Endothelial cell of umbilical vein (primary cell): Measurements from ENCODE around the gene GUCD1. TPM values are rescaled to one million over a fixed set of nuclear protein-coding genes. Genes with fewer than 3 reads are reported as not detected.

Source experiments
- BruUV-seq: library from RNA; stranded (reverse); fragments of 400-500 nt; replicated peaks from 2 replicates; lab custom pipeline; 2021; lab: Mats Ljungman, UMichigan
- CTCF ChIA-PET: fragments of 300-600, 350-600 bp; sonication (Branson Sonifier 250); formaldehyde crosslinking; loops from one replicate; lab custom pipeline; 2021; ENCODE audit warnings: antibody characterized with exemption, inconsistent platforms; lab: Charles Lee
- POLR2A ChIA-PET: fragments of 300-600, 350-600 bp; sonication (Branson Sonifier 250); formaldehyde crosslinking; loops from one replicate; lab custom pipeline; 2021; ENCODE audit warnings: antibody characterized with exemption, inconsistent platforms; lab: Charles Lee
- DNase-seq: peaks from one replicate; pipeline ENCODE4 v3.0.0-alpha.2; 2011; ENCODE audit warnings: low read depth, low spot score
- FAIRE-seq: peaks from 2 replicates; lab custom pipeline; 2011; peaks lifted over from hg19 to GRCh38; lab: Jason Lieb, UNC
- H2AFZ ChIP-seq: 2 replicates; pipeline ENCODE4 v1.6.0; 2012; ENCODE audit warnings: low read depth, low read length, control low read depth, inconsistent platforms
- H3K27ac ChIP-seq: 2 replicates; pipeline ENCODE4 v1.5.1; 2011; ENCODE audit warnings: low read depth, mild to moderate bottlenecking, control low read depth, low read length, moderate library complexity; ENCODE audit not compliant: insufficient read depth
- H3K27me3 ChIP-seq, 2 experiments: 2 replicates each; pipeline versions ENCODE4 v1.6.0 to v1.6.1; 2011; ENCODE audit warnings: low read length in 2 of 2, mixed read lengths in 1 of 2; ENCODE audit not compliant: control insufficient read depth in 2 of 2, insufficient read depth in 2 of 2
- H3K36me3 ChIP-seq, 2 experiments: 2 replicates in 1 of 2; 3 replicates in 1 of 2; pipeline ENCODE4 v1.5.1; 2011; ENCODE audit warnings: low read length in 2 of 2, mild to moderate bottlenecking in 1 of 2, moderate library complexity in 1 of 2; ENCODE audit not compliant: control insufficient read depth in 2 of 2, insufficient read depth in 2 of 2; ENCODE audit errors: extremely low read depth in 1 of 2
- H3K4me1 ChIP-seq: 3 replicates; pipeline ENCODE4 v1.5.1; 2011; ENCODE audit warnings: mild to moderate bottlenecking, low read length; ENCODE audit not compliant: control insufficient read depth, insufficient read depth; ENCODE audit errors: extremely low read depth
- H3K4me2 ChIP-seq: 2 replicates; pipeline ENCODE4 v1.6.1; 2011; ENCODE audit warnings: low read length, control low read depth, mixed read lengths; ENCODE audit not compliant: insufficient read depth
- H3K4me3 ChIP-seq, 3 experiments: fragments of 200-600 bp in 1 of 3; sonication (generic), shearing (Covaris generic) in 1 of 3; replicated peaks in 1 of 3; 2 replicates each; pipeline ENCODE4 v1.5.1; 2011 to 2016; ENCODE audit warnings: control low read depth in 3 of 3, low read length in 3 of 3, mild to moderate bottlenecking in 2 of 3, inconsistent platforms in 1 of 3, low read depth in 1 of 3, moderate library complexity in 1 of 3; ENCODE audit not compliant: insufficient read depth in 1 of 3
- H3K79me2 ChIP-seq: 2 replicates; pipeline ENCODE4 v1.6.0; 2012; ENCODE audit warnings: low read length, inconsistent platforms; ENCODE audit not compliant: control insufficient read depth, insufficient read depth
- H3K9ac ChIP-seq: replicated peaks from 2 replicates; pipeline ENCODE3; 2011; ENCODE audit warnings: low read length, control low read depth; ENCODE audit not compliant: insufficient read depth; ENCODE audit errors: extremely low read depth
- H3K9me1 ChIP-seq: replicated peaks from 3 replicates; pipeline ENCODE4 v1.6.0; 2011; ENCODE audit warnings: mild to moderate bottlenecking, low read length; ENCODE audit not compliant: control insufficient read depth, insufficient read depth; ENCODE audit errors: extremely low read depth
- H3K9me3 ChIP-seq: replicated peaks from 2 replicates; pipeline ENCODE4 v1.5.1; 2012; ENCODE audit warnings: low read length, inconsistent platforms; ENCODE audit not compliant: control insufficient read depth, insufficient read depth
- H4K20me1 ChIP-seq: replicated peaks from 2 replicates; pipeline ENCODE3; 2011; ENCODE audit warnings: mild to moderate bottlenecking, low read length; ENCODE audit not compliant: control insufficient read depth, insufficient read depth; ENCODE audit errors: extremely low read depth
- FOS ChIP-seq: IDR thresholded peaks from 2 replicates; pipeline ENCODE4 v1.6.1; 2011; ENCODE audit warnings: mild to moderate bottlenecking, low read length, moderate library complexity, borderline replicate concordance; ENCODE audit not compliant: insufficient read depth
- GATA2 ChIP-seq: IDR thresholded peaks from 2 replicates; pipeline ENCODE4 v1.7.0; 2011; ENCODE audit warnings: low read depth, mild to moderate bottlenecking, moderate library complexity, mixed read lengths, low read length; ENCODE audit not compliant: insufficient read length, insufficient read depth
- JUN ChIP-seq: IDR thresholded peaks from 2 replicates; pipeline ENCODE4 v1.6.1; 2011; ENCODE audit warnings: borderline replicate concordance, low read depth; ENCODE audit not compliant: insufficient read length, insufficient read depth
- POLR2A ChIP-seq: IDR thresholded peaks from 2 replicates; pipeline ENCODE4 v1.6.1; 2012; ENCODE audit warnings: low read depth, mild to moderate bottlenecking, control low read depth, low read length
- POLR2AphosphoS5 ChIP-seq: IDR thresholded peaks from 2 replicates; pipeline ENCODE4 v1.6.1; 2012; ENCODE audit warnings: low read depth, mild to moderate bottlenecking, control low read depth, low read length, moderate library complexity; ENCODE audit not compliant: insufficient read depth
- dilution Hi-C: fragments of 300-500 bp; cut with MboI; formaldehyde crosslinking; loops from one replicate; pipeline ENCODE4 v1.15.0; 2019; ENCODE audit warnings: low sequenced_read_pairs; ENCODE audit not compliant: extremely low pct_ligation_motif_present
- intact Hi-C: fragments of 100-400 bp; cut with micrococcal nuclease; formaldehyde crosslinking; loops from one replicate; pipeline ENCODE4 v1.10.0; 2022
- polyA plus RNA-seq, 4 experiments: library from polyadenylated mRNA; depleted of rRNA in 3 of 4; stranded (reverse) in 3 of 4; unstranded in 1 of 4; fragments of >200 nt; gene quantifications; 2 replicates each; pipeline versions ENCODE4 v1.2.1 to v1.2.3, GENCODE V29; 2011 to 2012; ENCODE audit warnings: missing spikeins in 1 of 4
- total RNA-seq: library from RNA; stranded (reverse); gene quantifications from 2 replicates; pipeline ENCODE4 v1.2.3, GENCODE V29; 2021
- TF ChIP-seq, protein P1 (sequence below), 2 donors: IDR thresholded peaks; 1 replicate in 1 of 2; 2 replicates in 1 of 2; pipeline ENCODE4 v1.5.1; 2011; ENCODE audit warnings: low read length in 2 of 2, mild to moderate bottlenecking in 2 of 2, moderate library complexity in 2 of 2, control low read depth in 1 of 2, inconsistent platforms in 1 of 2, low read depth in 1 of 2; ENCODE audit not compliant: insufficient read depth in 1 of 2; ENCODE audit errors: extremely low read depth in 1 of 2
- TF ChIP-seq, protein P2 (sequence below): IDR thresholded peaks from 2 replicates; pipeline ENCODE4 v1.6.1; 2011; ENCODE audit not compliant: insufficient read depth, insufficient read length

The GUCD1 gene
- total and polyA plus RNA-seq, 2 donors (not counting 3 experiments of a cell fraction or from before 2014, with no cell fraction given) = 116 to 138 TPM

DNA sequence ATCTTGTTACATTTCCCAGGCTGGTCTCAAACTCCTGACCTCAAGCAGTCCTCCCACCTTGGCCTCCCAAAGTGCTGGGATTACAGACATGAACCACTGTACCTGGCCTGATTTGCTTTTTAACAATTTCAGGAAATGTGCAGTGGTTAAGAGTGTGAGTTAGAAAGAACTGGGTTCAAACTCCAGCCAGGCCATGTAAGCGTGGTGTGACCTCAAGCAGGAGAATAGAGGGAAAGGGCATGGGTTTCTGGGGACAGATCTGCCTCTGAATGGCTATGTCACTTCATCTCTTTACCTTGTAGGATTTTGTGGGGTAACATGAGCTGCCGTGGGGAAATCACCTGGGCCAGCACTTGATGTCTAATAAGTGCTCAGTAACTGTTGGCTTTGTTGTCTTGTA is 10.1 kb upstream of the GUCD1 start:
- no peak for DNase-seq
- BruUV-seq = no TSS peak
- intact Hi-C loops = no loop called here
- CTCF ChIA-PET = no interaction called here
- Histone ChIP-seq H3K9me1 (no peaks in the 10 kb centered on the region), H3K79me2 (peaks cover 68% of the 10 kb centered on the region), H3K9me3 (no peaks in the 10 kb centered on the region), H3K36me3 (peaks cover 19 to 23% of the 10 kb centered on the region in 2 experiments), H3K4me2 (no peak overlapping the region), H3K27ac (no peak overlapping the region), H3K27me3 (no peaks in the 10 kb centered on the region), H3K9ac (no peak overlapping the region), H4K20me1 (peaks cover 8% of the 10 kb centered on the region), H3K4me1 (no peaks in the 10 kb centered on the region), H3K4me3 (no peak overlapping the region), H2AFZ (no peak overlapping the region)
- no peak for FAIRE-seq
- dilution Hi-C loops = no loop called here
- POLR2A ChIA-PET = no interaction called here
- no peak for TF ChIP-seq GATA2
- TF ChIP-seq, protein P1, sequence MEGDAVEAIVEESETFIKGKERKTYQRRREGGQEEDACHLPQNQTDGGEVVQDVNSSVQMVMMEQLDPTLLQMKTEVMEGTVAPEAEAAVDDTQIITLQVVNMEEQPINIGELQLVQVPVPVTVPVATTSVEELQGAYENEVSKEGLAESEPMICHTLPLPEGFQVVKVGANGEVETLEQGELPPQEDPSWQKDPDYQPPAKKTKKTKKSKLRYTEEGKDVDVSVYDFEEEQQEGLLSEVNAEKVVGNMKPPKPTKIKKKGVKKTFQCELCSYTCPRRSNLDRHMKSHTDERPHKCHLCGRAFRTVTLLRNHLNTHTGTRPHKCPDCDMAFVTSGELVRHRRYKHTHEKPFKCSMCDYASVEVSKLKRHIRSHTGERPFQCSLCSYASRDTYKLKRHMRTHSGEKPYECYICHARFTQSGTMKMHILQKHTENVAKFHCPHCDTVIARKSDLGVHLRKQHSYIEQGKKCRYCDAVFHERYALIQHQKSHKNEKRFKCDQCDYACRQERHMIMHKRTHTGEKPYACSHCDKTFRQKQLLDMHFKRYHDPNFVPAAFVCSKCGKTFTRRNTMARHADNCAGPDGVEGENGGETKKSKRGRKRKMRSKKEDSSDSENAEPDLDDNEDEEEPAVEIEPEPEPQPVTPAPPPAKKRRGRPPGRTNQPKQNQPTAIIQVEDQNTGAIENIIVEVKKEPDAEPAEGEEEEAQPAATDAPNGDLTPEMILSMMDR (IDR thresholded peaks at IDR 0.05; ENCODE audit: extremely low read depth in 1 of 2, insufficient read depth in 1 of 2, low read depth in 1 of 2, low read length in 2 of 2) = no peak
- no peak for TF ChIP-seq FOS
- TF ChIP-seq POLR2A = no peak
- no peak for TF ChIP-seq POLR2AphosphoS5
- no peak for TF ChIP-seq JUN
- TF ChIP-seq, protein P2, sequence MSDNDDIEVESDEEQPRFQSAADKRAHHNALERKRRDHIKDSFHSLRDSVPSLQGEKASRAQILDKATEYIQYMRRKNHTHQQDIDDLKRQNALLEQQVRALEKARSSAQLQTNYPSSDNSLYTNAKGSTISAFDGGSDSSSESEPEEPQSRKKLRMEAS = no peak
